Measurements from ENCODE around the gene CD8B.
A peak's percentile ranks its signal among the peaks of the same experiment; 100 is the strongest.

The CD8B gene

GRCh38 chr2:86794861-86795260 lies 66.8 kb downstream of the CD8B start:
- no peak for DNase-seq

GRCh38 chr2:86793752-86794151 lies 67.9 kb downstream of the CD8B start:
- no peak for DNase-seq

DNA sequence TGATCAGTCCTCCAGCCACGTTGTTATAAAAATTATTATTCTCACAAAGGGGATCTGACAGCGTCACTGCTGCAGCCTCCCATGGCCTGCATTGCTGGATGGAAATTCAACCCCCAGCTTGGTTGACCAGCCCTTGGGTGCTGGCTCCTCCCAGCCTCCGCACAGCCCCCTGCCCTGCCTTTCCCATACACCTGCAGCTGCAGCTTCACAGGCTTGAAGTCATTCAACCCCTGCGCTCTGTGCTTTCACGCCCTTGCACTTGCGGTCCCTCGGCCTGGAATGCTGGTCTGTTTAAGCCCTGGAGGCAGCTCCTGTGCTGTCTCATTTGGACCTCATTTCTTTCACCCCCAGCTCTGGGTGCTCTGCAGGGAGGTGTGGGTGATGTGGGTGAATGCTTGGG lies 70.1 kb downstream of the CD8B start:
- DNase-seq = no peak

- peak; percentile 36 for DNase-seq
Measured at GRCh38 chr2:86790676-86791572, 70.8 kb downstream of the CD8B start, which contains the start of gene CD8A. CD8A (minus strand) TSS chr2:86790913; CDS start chr2:86790825, 88 bp downstream.

GRCh38 chr2:86790134-86790675 lies 71.5 kb downstream of the CD8B start:
- DNase-seq = no peak

GRCh38 chr2:86789687-86790133 lies 72.0 kb downstream of the CD8B start:
- DNase-seq = no peak

DNA sequence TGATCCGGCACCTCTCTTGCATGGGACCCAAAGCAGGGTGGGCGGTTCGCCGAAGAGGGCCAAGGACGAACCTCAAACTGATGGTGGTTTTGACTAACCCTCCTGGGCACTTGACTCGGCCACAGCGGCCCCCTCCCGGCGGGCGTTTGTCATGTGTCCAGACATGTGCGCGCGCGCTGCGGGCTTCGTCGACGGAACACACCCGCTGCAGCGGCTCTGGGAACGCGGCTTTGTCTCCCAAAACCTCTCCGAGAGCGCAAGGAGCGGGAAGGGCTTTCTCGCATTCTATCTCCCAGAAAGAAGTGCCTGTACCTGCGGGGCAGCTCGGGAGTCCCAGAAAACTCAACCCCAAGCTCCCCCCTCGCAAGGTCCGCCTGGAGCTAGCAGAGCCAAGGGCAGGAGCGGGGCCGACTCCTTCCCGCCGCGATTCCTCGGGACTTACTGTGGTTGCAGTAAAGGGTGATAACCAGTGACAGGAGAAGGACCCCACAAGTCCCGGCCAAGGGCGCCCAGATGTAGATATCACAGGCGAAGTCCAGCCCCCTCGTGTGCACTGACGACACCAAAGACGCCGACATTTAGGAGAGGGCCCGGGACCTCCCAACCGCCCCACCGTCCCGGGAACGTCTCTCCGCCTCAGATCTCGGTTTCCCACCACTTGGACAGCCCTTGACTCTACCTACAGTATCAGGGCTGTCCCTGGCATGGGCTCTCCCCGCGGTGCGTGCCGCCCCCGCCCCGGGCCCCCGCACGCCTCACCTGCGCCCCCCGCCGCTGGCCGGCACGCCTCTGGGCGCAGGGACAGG lies 72.6 kb downstream of the CD8B start:
- no peak for DNase-seq

GRCh38 chr2:86788165-86788564 lies 73.5 kb downstream of the CD8B start:
- DNase-seq = no peak

GRCh38 chr2:86787736-86788135 lies 74.0 kb downstream of the CD8B start:
- no peak for DNase-seq

GRCh38 chr2:86786001-86786536 lies 75.6 kb downstream of the CD8B start:
- no peak for DNase-seq

DNA sequence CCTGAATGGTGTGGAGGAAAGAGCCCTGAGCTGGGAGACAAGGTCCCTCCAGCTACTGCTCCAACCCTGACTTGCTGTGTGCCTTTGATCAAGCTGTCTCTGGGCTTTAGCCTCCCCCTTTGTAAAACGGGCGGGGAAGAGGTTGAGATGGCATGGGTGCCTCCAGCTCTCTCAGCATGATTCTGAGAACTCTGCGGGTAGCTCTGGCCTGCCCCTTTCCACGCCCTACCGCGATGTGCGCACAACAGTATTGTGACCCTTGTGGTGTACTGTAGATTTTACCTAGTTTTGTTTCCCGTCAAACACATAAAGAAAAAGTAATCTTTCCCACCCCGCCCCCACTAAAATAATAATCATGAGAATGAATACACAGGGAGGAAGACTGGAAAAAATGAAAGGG lies 76.2 kb downstream of the CD8B start:
- DNase-seq = peak; percentile 45

- DNase-seq = no peak
Measured at GRCh38 chr2:86783615-86784339, 77.9 kb downstream of the CD8B start.

DNA sequence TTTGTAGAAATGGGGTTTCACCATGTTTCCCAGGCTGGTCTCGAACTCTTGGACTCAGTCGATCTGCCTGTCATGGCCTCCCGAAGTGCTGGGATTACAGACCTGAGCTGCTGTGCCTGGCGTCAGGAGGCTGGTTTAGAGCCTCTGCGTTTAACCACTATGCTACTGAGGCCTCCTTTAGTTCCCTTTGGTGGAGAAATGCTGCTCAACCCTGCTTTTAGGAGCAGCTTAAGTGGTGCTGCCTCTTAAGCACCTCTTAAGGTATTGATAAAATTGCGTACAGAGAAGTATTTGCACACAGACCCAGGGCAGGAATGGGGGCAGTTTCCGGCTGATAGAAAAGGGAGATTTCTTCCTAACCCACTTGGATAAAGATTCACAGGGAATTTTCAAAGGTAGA lies 78.9 kb downstream of the CD8B start:
- DNase-seq = no peak

GRCh38 chr2:86781363-86781762 lies 80.3 kb downstream of the CD8B start:
- no peak for DNase-seq

GRCh38 chr2:86779971-86780370 lies 81.7 kb downstream of the CD8B start:
- no peak for DNase-seq

GRCh38 chr2:86778957-86779356 lies 82.7 kb downstream of the CD8B start:
- DNase-seq = no peak

DNA sequence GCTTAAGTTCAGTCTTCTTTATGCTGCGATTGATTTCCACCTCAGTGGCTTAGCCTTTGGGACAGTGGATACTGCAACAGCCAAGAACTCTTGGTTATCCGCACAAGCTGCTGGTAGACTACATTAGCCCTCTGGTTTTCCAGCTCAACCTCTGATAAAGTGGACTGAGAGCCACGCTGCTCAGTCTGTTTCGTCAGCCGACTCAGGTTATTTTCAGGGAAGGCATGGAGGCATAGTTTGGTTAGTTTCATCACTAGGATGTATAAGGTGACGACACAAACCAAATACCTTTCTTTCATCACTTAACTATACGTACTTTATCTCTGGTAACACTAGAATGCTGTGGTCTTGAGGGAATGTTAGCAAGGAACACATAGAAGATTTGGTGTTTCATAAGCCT lies 85.2 kb downstream of the CD8B start:
- DNase-seq = no peak

DNA sequence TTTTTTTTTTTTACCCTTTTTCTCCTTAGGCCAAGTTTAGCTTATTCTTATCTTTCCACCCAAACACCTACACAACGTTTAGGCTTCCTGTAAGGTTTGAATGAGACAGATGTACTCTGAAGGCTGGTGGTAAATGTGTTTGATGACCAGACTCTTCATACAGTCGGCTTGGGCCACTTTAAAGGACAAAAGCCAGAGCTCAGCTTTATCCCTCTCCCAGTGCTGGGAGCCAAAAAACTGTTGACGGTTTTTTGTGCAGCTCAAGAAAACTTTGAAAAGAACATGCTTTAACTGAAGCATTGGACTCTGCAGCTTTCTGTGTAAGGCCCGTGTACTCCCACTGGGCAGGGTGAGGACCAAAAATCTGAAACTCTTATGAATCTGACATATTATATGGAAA lies 86.3 kb downstream of the CD8B start:
- no peak for DNase-seq

DNA sequence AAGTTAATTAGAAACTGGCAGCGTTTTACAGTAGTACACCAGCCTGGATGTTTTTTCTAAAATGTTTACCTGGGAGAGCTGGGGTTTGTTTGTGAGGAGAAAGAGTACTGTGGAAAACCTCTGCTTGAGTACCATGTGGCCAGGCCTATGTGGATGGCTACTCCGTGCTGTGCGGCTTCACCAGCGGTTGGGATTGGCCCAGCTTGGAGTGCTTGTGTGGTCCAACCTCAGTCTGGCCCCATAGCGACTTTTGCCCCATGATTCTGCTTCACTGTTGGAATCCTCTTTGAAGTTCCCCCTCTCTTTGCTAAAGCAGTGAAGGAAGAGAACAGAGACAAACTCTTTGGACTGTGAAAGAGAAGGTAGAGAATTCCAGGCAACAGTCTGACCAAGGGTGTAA lies 86.8 kb downstream of the CD8B start:
- no peak for DNase-seq

GRCh38 chr2:86772611-86773010 lies 89.1 kb downstream of the CD8B start:
- no peak for DNase-seq

GRCh38 chr2:86770816-86771301 lies 90.8 kb downstream of the CD8B start:
- no peak for DNase-seq

- DNase-seq = no peak
Measured at GRCh38 chr2:86769838-86770237, 91.8 kb downstream of the CD8B start.
